HEK293 (cell line): Measurements from ENCODE around the gene BLACAT1.
"Not testable (repeated sequence)": the region's sequence is repeated elsewhere in the genome, so short reads cannot be mapped to it uniquely, and the experiment has no call there.

Source experiments
- CTCF ChIA-PET: fragments of 350-600 bp; formaldehyde crosslinking; extraction: SDS; loops from one replicate; lab custom pipeline; 2021; ENCODE audit warnings: antibody characterized with exemption; lab: Yijun Ruan, JAX
- POLR2A ChIA-PET: fragments of 300-600 bp; formaldehyde crosslinking; extraction: SDS; loops from one replicate; lab custom pipeline; 2020; ENCODE audit warnings: antibody characterized with exemption, inconsistent platforms; lab: Yijun Ruan, JAX
- H3K27ac ChIP-seq: fragments of 200-500 bp; sonication (Bioruptor generic); 2 replicates; pipeline ENCODE4 v1.5.1; 2014; ENCODE audit warnings: low read depth, low read length, control low read depth, inconsistent platforms; ENCODE audit errors: extremely low read depth
- H3K36me3 ChIP-seq, 2 experiments: fragments of 200-500 bp in 1 of 2; sonication (Bioruptor generic) in 1 of 2; 1 replicate in 1 of 2; 2 replicates in 1 of 2; pipeline ENCODE4 v1.5.1; 2014 to 2017; ENCODE audit warnings: inconsistent platforms in 2 of 2, low read length in 2 of 2; ENCODE audit not compliant: control insufficient read depth in 2 of 2, insufficient read depth in 1 of 2
- H3K4me1 ChIP-seq: fragments of 200-500 bp; sonication (Bioruptor generic); 2 replicates; pipeline ENCODE4 v1.5.1; 2014; ENCODE audit warnings: mild to moderate bottlenecking, low read length, inconsistent platforms; ENCODE audit not compliant: control insufficient read depth, insufficient read depth
- H3K4me3 ChIP-seq: 2 replicates; pipeline ENCODE4 v1.5.1; 2011; ENCODE audit warnings: low read depth, mild to moderate bottlenecking, control low read depth, low read length, moderate library complexity
- H3K9me3 ChIP-seq: fragments of 200-500 bp; sonication (Bioruptor generic); 2 replicates; pipeline ENCODE4 v1.5.1; 2014; ENCODE audit warnings: low read depth, low read length, inconsistent platforms; ENCODE audit not compliant: control insufficient read depth, insufficient read depth
- GLI4 ChIP-seq: fragments of 450-650 bp; formaldehyde crosslinking; IDR thresholded peaks from 2 replicates; pipeline ENCODE4 v1.5.1; 2016; ENCODE audit warnings: missing biosample characterization, missing genetic modification characterization
- KLF10 ChIP-seq: fragments of 450-650 bp; IDR thresholded peaks from 2 replicates; pipeline ENCODE4 v1.5.1; 2018; ENCODE audit warnings: missing biosample characterization, mild to moderate bottlenecking, missing genetic modification characterization
- ZBTB17 ChIP-seq: fragments of 450-650 bp; formaldehyde crosslinking; IDR thresholded peaks from 2 replicates; pipeline ENCODE4 v1.5.1; 2016; ENCODE audit warnings: missing biosample characterization, missing genetic modification characterization
- ZNF112 ChIP-seq: fragments of 450-650 bp; formaldehyde crosslinking; IDR thresholded peaks from 2 replicates; pipeline ENCODE4 v1.5.0; 2017; ENCODE audit warnings: missing biosample characterization, missing genetic modification characterization
- ZNF121 ChIP-seq: fragments of 450-650 bp; formaldehyde crosslinking; IDR thresholded peaks from 2 replicates; pipeline ENCODE4 v1.5.1; 2016; ENCODE audit warnings: missing biosample characterization, missing genetic modification characterization
- ZNF140 ChIP-seq: fragments of 450-650 bp; formaldehyde crosslinking; IDR thresholded peaks from 2 replicates; pipeline ENCODE4 v1.5.1; 2016; ENCODE audit warnings: missing biosample characterization, missing genetic modification characterization
- ZNF19 ChIP-seq: fragments of 450-650 bp; formaldehyde crosslinking; IDR thresholded peaks from 2 replicates; pipeline ENCODE4; 2016; ENCODE audit warnings: missing biosample characterization, missing genetic modification characterization, low read depth
- ZNF2 ChIP-seq: fragments of 450-650 bp; formaldehyde crosslinking; IDR thresholded peaks from 2 replicates; pipeline ENCODE4 v1.5.1; 2016; ENCODE audit warnings: missing biosample characterization, missing genetic modification characterization
- ZNF266 ChIP-seq: fragments of 450-650 bp; formaldehyde crosslinking; IDR thresholded peaks from 2 replicates; pipeline ENCODE4 v1.5.1; 2016; ENCODE audit warnings: missing biosample characterization, missing genetic modification characterization, low read depth
- ZNF292 ChIP-seq: fragments of 450-650 bp; formaldehyde crosslinking; IDR thresholded peaks from 2 replicates; pipeline ENCODE4 v1.5.1; 2016; ENCODE audit warnings: low read depth, missing biosample characterization, missing genetic modification characterization, borderline replicate concordance
- ZNF350 ChIP-seq: fragments of 450-650 bp; formaldehyde crosslinking; IDR thresholded peaks from 2 replicates; pipeline ENCODE4 v1.5.0; 2017; ENCODE audit warnings: missing biosample characterization, mild to moderate bottlenecking, missing genetic modification characterization
- ZNF404 ChIP-seq: fragments of 450-650 bp; formaldehyde crosslinking; IDR thresholded peaks from 2 replicates; pipeline ENCODE4 v1.5.1; 2017; ENCODE audit warnings: missing biosample characterization, missing genetic modification characterization
- ZNF433 ChIP-seq: fragments of 450-650 bp; formaldehyde crosslinking; IDR thresholded peaks from 2 replicates; pipeline ENCODE4 v1.5.1; 2016; ENCODE audit warnings: missing biosample characterization, missing genetic modification characterization, low read depth
- ZNF501 ChIP-seq: fragments of 450-650 bp; formaldehyde crosslinking; IDR thresholded peaks from 2 replicates; pipeline ENCODE4 v1.5.1; 2016; ENCODE audit warnings: missing biosample characterization, missing genetic modification characterization
- ZNF521 ChIP-seq: fragments of 450-650 bp; formaldehyde crosslinking; IDR thresholded peaks from 2 replicates; pipeline ENCODE4 v1.5.1; 2017; ENCODE audit warnings: missing biosample characterization, mild to moderate bottlenecking, missing genetic modification characterization
- ZNF529 ChIP-seq: fragments of 450-650 bp; formaldehyde crosslinking; IDR thresholded peaks from 2 replicates; pipeline ENCODE4 v1.5.1; 2017; ENCODE audit warnings: missing genetic modification characterization, missing biosample characterization; ENCODE audit not compliant: insufficient replicate concordance
- ZNF555 ChIP-seq: fragments of 450-650 bp; formaldehyde crosslinking; conservative IDR thresholded peaks from 2 replicates; pipeline ENCODE4 v1.5.1; 2017; ENCODE audit warnings: missing biosample characterization, mild to moderate bottlenecking, missing genetic modification characterization, inconsistent platforms
- ZXDB ChIP-seq: fragments of 450-650 bp; formaldehyde crosslinking; IDR thresholded peaks from 2 replicates; pipeline ENCODE4 v1.5.1; 2016; ENCODE audit warnings: missing biosample characterization, missing genetic modification characterization
- TF ChIP-seq, protein P1 (sequence below): fragments of 450-650 bp; formaldehyde crosslinking; IDR thresholded peaks from 2 replicates; pipeline ENCODE4 v1.5.1; 2016; ENCODE audit warnings: missing biosample characterization, missing genetic modification characterization
- TF ChIP-seq, protein P2 (sequence below): fragments of 450-650 bp; formaldehyde crosslinking; IDR thresholded peaks from 2 replicates; pipeline ENCODE4 v1.5.1; 2016; ENCODE audit warnings: missing biosample characterization, missing genetic modification characterization

The BLACAT1 gene

DNA sequence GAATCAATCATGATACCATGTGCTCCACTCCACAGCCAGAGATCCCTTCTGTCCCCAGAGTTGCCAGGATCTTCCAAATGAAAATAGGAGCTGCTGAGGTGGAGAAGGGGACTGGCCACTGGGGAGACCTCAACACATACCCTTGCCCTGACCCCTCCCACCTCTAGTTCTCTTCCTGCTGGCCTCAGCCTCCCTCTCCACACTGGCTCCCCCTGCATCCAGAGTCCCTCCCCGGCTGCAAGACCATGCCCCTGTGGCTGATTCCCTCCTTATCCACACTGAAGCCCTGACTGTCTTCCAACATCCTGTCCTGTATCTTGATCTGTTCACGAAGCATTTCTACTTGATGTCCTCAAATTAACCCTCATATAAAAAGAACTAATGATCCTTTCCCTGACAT lies 27.5 kb upstream of the BLACAT1 start (continued):
- TF ChIP-seq KLF10 (tag by site-specific recombination) (no peak), GLI4 (tag by site-specific recombination) (no peak), ZNF140 (tag by site-specific recombination) (no peak), ZNF555 (tag by site-specific recombination) (no peak)

DNA sequence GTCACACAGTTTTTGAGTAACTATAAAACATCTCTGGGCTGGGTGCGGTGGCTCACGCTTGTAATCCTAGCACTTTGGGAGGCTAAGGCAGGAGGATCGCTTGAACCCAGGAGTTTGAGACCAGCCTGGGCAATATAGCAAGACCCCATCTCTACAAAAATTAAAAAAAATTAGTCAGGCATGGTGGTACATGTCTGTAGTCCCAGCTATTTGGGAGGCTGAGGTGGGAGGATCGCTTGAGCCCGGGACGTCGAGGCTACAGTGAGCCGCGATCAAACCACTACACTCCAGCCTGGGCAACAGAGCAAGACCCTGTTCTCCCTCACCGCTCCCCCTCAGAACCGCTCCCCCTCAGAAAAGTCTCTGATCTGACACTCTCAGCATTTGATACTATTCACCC lies 26.7 kb upstream of the BLACAT1 start:
- TF ChIP-seq ZNF121: peak; percentile 95
- H3K4me1 ChIP-seq, H3K36me3 ChIP-seq, H3K9me3 ChIP-seq, H3K27ac ChIP-seq, POLR2A ChIA-PET, H3K4me3 ChIP-seq: not testable (repeated sequence)
- CTCF ChIA-PET: interaction anchor here (0.5 to 19.2 kb wide), 10 partner anchors 11 to 239 kb away, joined by 3 to 459 read pairs (median 5); no protein-coding TSS in a partner anchor

DNA sequence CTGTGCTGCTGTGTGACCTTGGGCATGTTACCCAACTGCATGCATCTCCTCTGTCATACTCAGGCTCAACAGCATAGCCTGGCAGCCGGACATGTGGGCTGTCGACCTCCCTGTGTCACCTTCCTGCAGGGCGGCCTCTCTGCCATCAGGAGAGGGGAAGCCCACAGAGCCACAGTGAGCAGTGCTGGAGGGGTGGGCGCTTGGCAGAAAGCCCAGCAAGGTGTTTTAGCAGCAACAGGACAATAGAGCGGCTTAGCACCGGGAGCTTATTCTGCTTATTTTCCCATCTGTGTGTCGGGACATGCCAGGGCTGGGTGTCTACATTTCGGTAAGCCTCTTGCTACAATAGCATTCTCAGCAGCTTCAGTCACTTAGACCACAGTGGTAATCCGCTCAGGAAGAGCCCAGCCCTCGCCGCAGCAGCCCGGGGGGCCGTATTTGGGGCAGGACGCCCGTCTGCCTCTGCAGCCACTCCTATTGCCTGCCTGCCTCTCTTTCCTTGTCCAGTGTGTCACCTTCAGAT lies 25.8 kb upstream of the BLACAT1 start:
- no peaks in the 10 kb centered on the region for H3K4me1 ChIP-seq
- TF ChIP-seq ZNF292: no peak
- TF ChIP-seq ZXDB: no peak
- TF ChIP-seq ZNF2 (tag by site-specific recombination): no peak
- no peak for TF ChIP-seq ZNF404 (tag by site-specific recombination)
- no peak for TF ChIP-seq ZNF350
- TF ChIP-seq ZNF266 (tag by site-specific recombination): no peak
- TF ChIP-seq ZNF529: no peak
- TF ChIP-seq ZNF19 (tag by site-specific recombination): no peak
- no peak for TF ChIP-seq ZNF521
- TF ChIP-seq ZNF501 (tag by site-specific recombination): no peak
- TF ChIP-seq, protein P1, sequence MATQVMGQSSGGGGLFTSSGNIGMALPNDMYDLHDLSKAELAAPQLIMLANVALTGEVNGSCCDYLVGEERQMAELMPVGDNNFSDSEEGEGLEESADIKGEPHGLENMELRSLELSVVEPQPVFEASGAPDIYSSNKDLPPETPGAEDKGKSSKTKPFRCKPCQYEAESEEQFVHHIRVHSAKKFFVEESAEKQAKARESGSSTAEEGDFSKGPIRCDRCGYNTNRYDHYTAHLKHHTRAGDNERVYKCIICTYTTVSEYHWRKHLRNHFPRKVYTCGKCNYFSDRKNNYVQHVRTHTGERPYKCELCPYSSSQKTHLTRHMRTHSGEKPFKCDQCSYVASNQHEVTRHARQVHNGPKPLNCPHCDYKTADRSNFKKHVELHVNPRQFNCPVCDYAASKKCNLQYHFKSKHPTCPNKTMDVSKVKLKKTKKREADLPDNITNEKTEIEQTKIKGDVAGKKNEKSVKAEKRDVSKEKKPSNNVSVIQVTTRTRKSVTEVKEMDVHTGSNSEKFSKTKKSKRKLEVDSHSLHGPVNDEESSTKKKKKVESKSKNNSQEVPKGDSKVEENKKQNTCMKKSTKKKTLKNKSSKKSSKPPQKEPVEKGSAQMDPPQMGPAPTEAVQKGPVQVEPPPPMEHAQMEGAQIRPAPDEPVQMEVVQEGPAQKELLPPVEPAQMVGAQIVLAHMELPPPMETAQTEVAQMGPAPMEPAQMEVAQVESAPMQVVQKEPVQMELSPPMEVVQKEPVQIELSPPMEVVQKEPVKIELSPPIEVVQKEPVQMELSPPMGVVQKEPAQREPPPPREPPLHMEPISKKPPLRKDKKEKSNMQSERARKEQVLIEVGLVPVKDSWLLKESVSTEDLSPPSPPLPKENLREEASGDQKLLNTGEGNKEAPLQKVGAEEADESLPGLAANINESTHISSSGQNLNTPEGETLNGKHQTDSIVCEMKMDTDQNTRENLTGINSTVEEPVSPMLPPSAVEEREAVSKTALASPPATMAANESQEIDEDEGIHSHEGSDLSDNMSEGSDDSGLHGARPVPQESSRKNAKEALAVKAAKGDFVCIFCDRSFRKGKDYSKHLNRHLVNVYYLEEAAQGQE: no peak
- TF ChIP-seq ZNF433 (tag by site-specific recombination): no peak
- TF ChIP-seq, protein P2, sequence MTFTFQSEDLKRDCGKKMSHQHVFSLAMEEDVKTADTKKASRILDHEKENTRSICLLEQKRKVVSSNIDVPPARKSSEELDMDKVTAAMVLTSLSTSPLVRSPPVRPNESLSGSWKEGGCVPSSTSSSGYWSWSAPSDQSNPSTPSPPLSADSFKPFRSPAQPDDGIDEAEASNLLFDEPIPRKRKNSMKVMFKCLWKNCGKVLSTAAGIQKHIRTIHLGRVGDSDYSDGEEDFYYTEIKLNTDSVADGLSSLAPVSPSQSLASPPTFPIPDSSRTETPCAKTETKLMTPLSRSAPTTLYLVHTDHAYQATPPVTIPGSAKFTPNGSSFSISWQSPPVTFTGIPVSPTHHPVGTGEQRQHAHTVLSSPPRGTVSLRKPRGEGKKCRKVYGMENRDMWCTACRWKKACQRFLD: no peak
- no peaks in the 10 kb centered on the region for H3K36me3 ChIP-seq
- no peak overlapping the region for H3K4me3 ChIP-seq
- H3K9me3 ChIP-seq: no peaks in the 10 kb centered on the region
- H3K27ac ChIP-seq: no peak overlapping the region
- ChIA-PET CTCF (interaction anchor here (0.6 to 19.2 kb wide), 6 partner anchors 8 to 920 kb away, joined by 3 to 459 read pairs (median 5); no protein-coding TSS in a partner anchor), POLR2A (no interaction called here)

DNA sequence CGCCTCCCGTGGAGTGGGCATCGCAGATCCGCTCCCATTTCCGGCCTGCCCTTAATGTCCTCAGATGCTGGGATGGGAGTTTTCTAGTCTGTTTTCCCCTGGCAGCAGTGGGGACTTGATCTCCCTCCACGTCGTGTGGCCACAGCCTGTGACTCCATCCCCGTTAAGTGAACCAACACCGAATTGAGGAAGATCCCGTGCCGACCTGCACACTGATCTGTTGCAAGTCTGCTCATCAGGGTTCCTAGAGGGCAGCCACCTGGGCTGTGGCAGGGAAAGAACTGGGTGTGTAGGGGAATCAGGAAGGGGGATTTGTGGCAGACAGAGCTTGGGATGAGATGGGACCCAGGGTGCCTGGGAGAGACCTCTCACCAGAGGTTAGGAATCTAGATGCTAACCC lies 25.4 kb upstream of the BLACAT1 start:
- POLR2A ChIA-PET: no interaction called here
- Histone ChIP-seq H3K4me3 (no peak overlapping the region), H3K4me1 (no peaks in the 10 kb centered on the region), H3K27ac (no peak overlapping the region), H3K36me3 (no peaks in the 10 kb centered on the region), H3K9me3 (no peaks in the 10 kb centered on the region)
- CTCF ChIA-PET: interaction anchor here (0.7 to 19.2 kb wide), 2 partner anchors 9 to 42 kb away, joined by 3 to 459 read pairs; no protein-coding TSS in a partner anchor
- TF ChIP-seq ZBTB17 (tag by site-specific recombination): 0 out of 2 replicates have a peak, but pooled peaks have one; percentile 34
- no peak for TF ChIP-seq ZNF112 (tag by site-specific recombination)
